ENCODE measurements around the gene NXPE3. TPM values are rescaled to one million over a fixed set of nuclear protein-coding genes. Genes with fewer than 3 reads are reported as not detected.

The NXPE3 gene
- total and polyA plus RNA-seq, 9 of the 15 experiments (the other 6 are each of a cell fraction or from before 2014, with no cell fraction given) = 0.25 to 2.5 (median 0.95) TPM

GRCh38 chr3:101850246-101851051 lies 71.4 kb downstream of the NXPE3 start:
- Histone ChIP-seq H3K79me2 (ENCODE audit: control insufficient read depth, insufficient read depth, low read length) (peaks cover 25% of the 10 kb centered on the region), H3K9ac (ENCODE audit: insufficient read depth in 1 of 2, low read depth in 2 of 2, low read length in 2 of 2) (peak overlapping the region; percentile 82 to 94), H3K27me3 (ENCODE audit: control insufficient read depth in 2 of 2, insufficient read depth in 2 of 2, low read length in 2 of 2) (no peaks in the 10 kb centered on the region), H3K4me2 (ENCODE audit: insufficient read depth, low read length) (peak overlapping the region; percentile 80), H3K9me1 (ENCODE audit: control insufficient read depth, insufficient read depth, low read length) (no peaks in the 10 kb centered on the region), H3K4me3 (peak overlapping the region; percentile 86), H2AFZ (ENCODE audit: low read depth, low read length) (peak overlapping the region; percentile 80), H4K20me1 (replicated peaks; ENCODE audit: control insufficient read depth, insufficient read depth, low read length) (peaks cover 6% of the 10 kb centered on the region; the same call in 1 of the 2 replicates), H3K9me3 (replicated peaks; ENCODE audit: control insufficient read depth, insufficient read depth, low read depth, low read length) (no peaks in the 10 kb centered on the region), H3K4me1 (replicated peaks in 1 of 2; ENCODE audit: control insufficient read depth in 2 of 2, insufficient read depth in 2 of 2, low read length in 2 of 2) (peaks cover 8 to 10% of the 10 kb centered on the region in 2 experiments; a peak in 3 of 5 replicates), H3K36me3 (ENCODE audit: control insufficient read depth, insufficient read depth, low read length) (peaks cover 38% of the 10 kb centered on the region), H3K27ac (ENCODE audit: extremely low read depth, low read depth, low read length) (peak overlapping the region; percentile 81)
- TSS peak; percentile 52 for BruUV-seq (replicated peaks)
- POLR2A ChIA-PET = interaction anchor here (0.7 to 2.2 kb wide), 11 partner anchors 8 to 332 kb away, joined by 3 to 16 read pairs (median 5); partner anchors contain the start of gene CEP97
- 2% methylated on average over 18 of the region's 19 CpGs for WGBS (ENCODE audit: insufficient coverage, low coverage, missing lambda C conversion rate)
- in situ Hi-C loops (cut with MboI) (no loop called here), intact Hi-C loops (cut with micrococcal nuclease) (loop anchor here (2.0 kb wide), 1 partner anchor 36 kb away; no protein-coding TSS in a partner anchor)
- FAIRE-seq (peak; percentile 74), DNase-seq (ENCODE audit: extremely low read depth in 1 of 4, low spot score in 3 of 4) (peak in 2 of 4 experiments; percentile 17 to 51), ATAC-seq (no peak)
- CTCF ChIA-PET (ENCODE audit: low intra/inter-chr PET ratio) = no interaction called here
- TF ChIP-seq, protein P1, sequence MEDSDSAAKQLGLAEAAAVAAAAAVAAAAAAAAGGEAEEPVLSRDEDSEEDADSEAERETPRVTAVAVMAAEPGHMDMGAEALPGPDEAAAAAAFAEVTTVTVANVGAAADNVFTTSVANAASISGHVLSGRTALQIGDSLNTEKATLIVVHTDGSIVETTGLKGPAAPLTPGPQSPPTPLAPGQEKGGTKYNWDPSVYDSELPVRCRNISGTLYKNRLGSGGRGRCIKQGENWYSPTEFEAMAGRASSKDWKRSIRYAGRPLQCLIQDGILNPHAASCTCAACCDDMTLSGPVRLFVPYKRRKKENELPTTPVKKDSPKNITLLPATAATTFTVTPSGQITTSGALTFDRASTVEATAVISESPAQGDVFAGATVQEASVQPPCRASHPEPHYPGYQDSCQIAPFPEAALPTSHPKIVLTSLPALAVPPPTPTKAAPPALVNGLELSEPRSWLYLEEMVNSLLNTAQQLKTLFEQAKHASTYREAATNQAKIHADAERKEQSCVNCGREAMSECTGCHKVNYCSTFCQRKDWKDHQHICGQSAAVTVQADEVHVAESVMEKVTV (CRISPR knock-in tag; IDR thresholded peaks at IDR 0.05) = 0 out of 2 replicates have a peak, but pooled peaks have one; percentile 23
- TF ChIP-seq ARID1B (IDR thresholded peaks at IDR 0.05) (peak; percentile 56), ZNF655 (CRISPR knock-in tag; IDR thresholded peaks at IDR 0.05) (no peak), TCF7L2 (IDR thresholded peaks at IDR 0.05; ENCODE audit: low read depth, low read length) (no peak), ZNF384 (IDR thresholded peaks at IDR 0.05; ENCODE audit: low read depth, low read length) (peak; percentile 63), TAL1 (IDR thresholded peaks at IDR 0.05) (peak; percentile 41), SMARCA4 (IDR thresholded peaks at IDR 0.05) (peak; percentile 57; the same call in 1 of the 2 replicates), EP300 (IDR thresholded peaks at IDR 0.05; ENCODE audit: low read length) (peak; percentile 53; the same call in 1 of the 2 replicates), MEF2D (tag; conservative IDR thresholded peaks at IDR 0.05; ENCODE audit: low read depth) (no peak), CBFA2T3 (IDR thresholded peaks at IDR 0.05) (peak; percentile 71), CBFA2T2 (conservative IDR thresholded peaks at IDR 0.05) (peak; percentile 39; the same call in 1 of the 2 replicates), CXXC5 (CRISPR knock-in tag; IDR thresholded peaks at IDR 0.05) (peak; percentile 52), KAT8 (IDR thresholded peaks at IDR 0.05; ENCODE audit: low read depth) (no peak), ATF1 (CRISPR knock-in tag; IDR thresholded peaks at IDR 0.05) (no peak), ATF1 (tag; IDR thresholded peaks at IDR 0.05) (peak; percentile 15; the same call in 1 of the 2 replicates), RAD21 (CRISPR knock-in tag; conservative IDR thresholded peaks at IDR 0.05 in 1 of 2, IDR thresholded peaks at IDR 0.05 in 1 of 2) (0 out of 4 replicates have a peak, but pooled peaks have one; percentile 2 to 5), ZC3H4 (CRISPR knock-in tag; IDR thresholded peaks at IDR 0.05; ENCODE audit: borderline replicate concordance) (no peak), NCOA4 (IDR thresholded peaks at IDR 0.05; ENCODE audit: partially characterized antibody) (no peak)
- TF ChIP-seq, protein P2, sequence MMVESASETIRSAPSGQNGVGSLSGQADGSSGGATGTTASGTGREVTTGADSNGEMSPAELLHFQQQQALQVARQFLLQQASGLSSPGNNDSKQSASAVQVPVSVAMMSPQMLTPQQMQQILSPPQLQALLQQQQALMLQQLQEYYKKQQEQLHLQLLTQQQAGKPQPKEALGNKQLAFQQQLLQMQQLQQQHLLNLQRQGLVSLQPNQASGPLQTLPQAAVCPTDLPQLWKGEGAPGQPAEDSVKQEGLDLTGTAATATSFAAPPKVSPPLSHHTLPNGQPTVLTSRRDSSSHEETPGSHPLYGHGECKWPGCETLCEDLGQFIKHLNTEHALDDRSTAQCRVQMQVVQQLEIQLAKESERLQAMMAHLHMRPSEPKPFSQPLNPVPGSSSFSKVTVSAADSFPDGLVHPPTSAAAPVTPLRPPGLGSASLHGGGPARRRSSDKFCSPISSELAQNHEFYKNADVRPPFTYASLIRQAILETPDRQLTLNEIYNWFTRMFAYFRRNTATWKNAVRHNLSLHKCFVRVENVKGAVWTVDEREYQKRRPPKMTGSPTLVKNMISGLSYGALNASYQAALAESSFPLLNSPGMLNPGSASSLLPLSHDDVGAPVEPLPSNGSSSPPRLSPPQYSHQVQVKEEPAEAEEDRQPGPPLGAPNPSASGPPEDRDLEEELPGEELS (CRISPR knock-in tag; IDR thresholded peaks at IDR 0.05; ENCODE audit: borderline replicate concordance) = no peak

All from K562 (cell line).